K562 (cell line): ENCODE measurements around the gene TERB1. TPM values are rescaled to one million over a fixed set of nuclear protein-coding genes. Genes with fewer than 3 reads are reported as not detected.

Experiments used
- ATAC-seq: fragments of 200-7000 bp; cut with Tn5 transposase; 3 replicates; pipeline ENCODE4 v1.9.1; 2020; ENCODE audit warnings: moderate library complexity
- BruUV-seq: library from RNA; stranded (reverse); fragments of 400-500 nt; replicated peaks from 2 replicates; lab custom pipeline; 2021; lab: Mats Ljungman, UMichigan
- CTCF ChIA-PET: fragments of 300-600 bp; formaldehyde crosslinking; extraction: SDS; loops from one replicate; lab custom pipeline; 2021; ENCODE audit warnings: low intra/inter-chr PET ratio; lab: Yijun Ruan, JAX
- POLR2A ChIA-PET: fragments of 300-600, 350-650 bp; sonication (Branson Sonifier 250); formaldehyde crosslinking; extraction: SDS; loops from one replicate; lab custom pipeline; 2021; ENCODE audit warnings: antibody characterized with exemption, inconsistent platforms; lab: Yijun Ruan, JAX
- DNase-seq, 4 experiments: peaks; one replicate each; pipeline versions ENCODE4 v3.0.0 to v3.0.0-alpha.2; 2011 to 2018; ENCODE audit warnings: low spot score in 3 of 4, mixed read lengths in 3 of 4; ENCODE audit errors: extremely low read depth in 1 of 4
- FAIRE-seq: peaks from 2 replicates; lab custom pipeline; 2011; peaks lifted over from hg19 to GRCh38; lab: Jason Lieb, UNC
- H2AFZ ChIP-seq: 2 replicates; pipeline ENCODE4 v1.6.0; 2011; ENCODE audit warnings: low read depth, low read length, control low read depth, inconsistent platforms
- H3K27ac ChIP-seq: fragments of 200-600 bp; 3 replicates; pipeline ENCODE4 v1.8.0; 2011; ENCODE audit warnings: low read depth, mild to moderate bottlenecking, control low read depth, inconsistent platforms, low read length, moderate library complexity, mixed read lengths; ENCODE audit errors: extremely low read depth
- H3K27me3 ChIP-seq, 2 experiments: fragments of 300-600 bp in 1 of 2; 2 replicates in 1 of 2; 3 replicates in 1 of 2; pipeline versions ENCODE4 v1.6.0 to v1.8.0; 2011; ENCODE audit warnings: inconsistent platforms in 2 of 2, low read length in 2 of 2, mild to moderate bottlenecking in 1 of 2, mixed read lengths in 1 of 2, moderate library complexity in 1 of 2; ENCODE audit not compliant: control insufficient read depth in 2 of 2, insufficient read depth in 2 of 2
- H3K36me3 ChIP-seq: fragments of 300-600 bp; 3 replicates; pipeline ENCODE4 v1.8.0; 2011; ENCODE audit warnings: mild to moderate bottlenecking, low read length, inconsistent platforms; ENCODE audit not compliant: control insufficient read depth, insufficient read depth
- H3K4me1 ChIP-seq, 2 experiments: fragments of 200-600 bp in 1 of 2; replicated peaks in 1 of 2; 2 replicates in 1 of 2; 3 replicates in 1 of 2; pipeline versions ENCODE4 v1.5.1 to v1.8.0; 2011; ENCODE audit warnings: inconsistent platforms in 2 of 2, low read length in 2 of 2, mild to moderate bottlenecking in 1 of 2, mixed read lengths in 1 of 2, moderate library complexity in 1 of 2; ENCODE audit not compliant: control insufficient read depth in 2 of 2, insufficient read depth in 2 of 2
- H3K4me2 ChIP-seq: 2 replicates; pipeline ENCODE4 v1.6.1; 2011; ENCODE audit warnings: low read length, control low read depth, inconsistent platforms, mixed read lengths; ENCODE audit not compliant: insufficient read depth
- H3K4me3 ChIP-seq: fragments of 200-600 bp; sonication (generic), shearing (Covaris generic); 2 replicates; pipeline ENCODE4 v1.5.1; 2016; ENCODE audit warnings: control low read depth, inconsistent platforms
- H3K79me2 ChIP-seq: fragments of 200-600 bp; 3 replicates; pipeline ENCODE4 v1.8.0; 2011; ENCODE audit warnings: low read length, inconsistent platforms; ENCODE audit not compliant: control insufficient read depth, insufficient read depth
- H3K9ac ChIP-seq, 2 experiments: 2 replicates each; pipeline versions ENCODE4 v1.6.0 to v1.6.1; 2011; ENCODE audit warnings: low read depth in 2 of 2, low read length in 2 of 2, control low read depth in 1 of 2, inconsistent platforms in 1 of 2, mild to moderate bottlenecking in 1 of 2, mixed read lengths in 1 of 2; ENCODE audit not compliant: insufficient read depth in 1 of 2
- H3K9me1 ChIP-seq: one replicate; pipeline ENCODE4 v1.6.0; 2011; ENCODE audit warnings: inconsistent platforms, mild to moderate bottlenecking, low read length, moderate library complexity; ENCODE audit not compliant: control insufficient read depth, insufficient read depth
- H3K9me3 ChIP-seq: replicated peaks from 2 replicates; pipeline ENCODE4 v1.5.1; 2011; ENCODE audit warnings: low read depth, low read length, inconsistent platforms; ENCODE audit not compliant: control insufficient read depth, insufficient read depth
- H4K20me1 ChIP-seq: replicated peaks from 2 replicates; pipeline ENCODE4 v1.6.1; 2011; ENCODE audit warnings: low read length, inconsistent platforms, mixed read lengths; ENCODE audit not compliant: control insufficient read depth, insufficient read depth
- CC2D1A ChIP-seq: fragments of 450-650 bp; IDR thresholded peaks from 2 replicates; pipeline ENCODE4 v1.6.1; 2017; ENCODE audit warnings: mild to moderate bottlenecking
- ETV1 ChIP-seq: fragments of 450-650 bp; conservative IDR thresholded peaks from 2 replicates; pipeline ENCODE4 v1.6.1; 2016; ENCODE audit warnings: missing genetic modification characterization, control low read depth, low read depth, missing compliant biosample characterization
- POLR2AphosphoS2 ChIP-seq: IDR thresholded peaks from 2 replicates; pipeline ENCODE4 v1.6.1; 2012; ENCODE audit warnings: low read length, improper control_type of control experiment
- POLR3A ChIP-seq: IDR thresholded peaks from 2 replicates; pipeline ENCODE4 v1.6.1; 2011; ENCODE audit warnings: borderline replicate concordance, mild to moderate bottlenecking, moderate library complexity; ENCODE audit not compliant: insufficient read length, insufficient read depth; ENCODE audit errors: extremely low read depth
- WGBS: fragments of 100-300 bp; shearing (Covaris generic); methylation state at CpG from one replicate; pipeline ENCODE4 v1.1.6; 2016; ENCODE audit warnings: low coverage, mixed read lengths; ENCODE audit not compliant: insufficient coverage; ENCODE audit errors: missing lambda C conversion rate; 5-methylcytosine and 5-hydroxymethylcytosine counted together
- in situ Hi-C: fragments of 300-500 bp; cut with MboI; formaldehyde crosslinking; loops from 4 replicates; pipeline ENCODE4 v1.15.0; 2018; ENCODE audit warnings: inconsistent platforms, mixed read lengths
- intact Hi-C: fragments of 100-400 bp; cut with micrococcal nuclease; formaldehyde crosslinking; loops from 2 replicates; pipeline ENCODE4 v1.14.2; 2022
- polyA plus RNA-seq, 8 experiments: library from polyadenylated mRNA; depleted of rRNA in 4 of 8; stranded (reverse) in 5 of 8; unstranded in 3 of 8; fragments of >200 nt; fragmentation: Nextera tagmentation in 2 of 8; fragmentation: Illumina TruSeq in 1 of 8; extraction: Ambion mirVana in 2 of 8; extraction: Trizol in 1 of 8; gene quantifications; 2 replicates each; pipeline versions ENCODE4 v1.2.1 to v1.2.3, GENCODE V29; 2011 to 2014; ENCODE audit warnings: inconsistent platforms in 1 of 8, missing spikeins in 1 of 8
- total RNA-seq, 7 experiments: library from RNA; depleted of rRNA in 6 of 7; stranded (reverse); fragments of >200 nt in 6 of 7; fragmentation: Illumina TruSeq in 2 of 7; extraction: Trizol in 2 of 7; gene quantifications; 2 replicates each; pipeline versions ENCODE4 v1.2.1 to v1.2.3, GENCODE V29; 2011 to 2021; ENCODE audit warnings: low replicate concordance in 1 of 7
- TF ChIP-seq, protein P1 (sequence below): sonication (generic); formaldehyde crosslinking; IDR thresholded peaks from 2 replicates; pipeline ENCODE4 v1.8.1; 2023; ENCODE audit warnings: mild to moderate bottlenecking, missing genetic modification reagents, moderate library complexity

Gene TERB1
- total and polyA plus RNA-seq, 9 of the 15 experiments (the other 6 are each of a cell fraction or from before 2014, with no cell fraction given): not detected

GRCh38 chr16:66758086-66758485, 43.3 kb downstream of the TERB1 start (continued):
- TF ChIP-seq, protein P1, sequence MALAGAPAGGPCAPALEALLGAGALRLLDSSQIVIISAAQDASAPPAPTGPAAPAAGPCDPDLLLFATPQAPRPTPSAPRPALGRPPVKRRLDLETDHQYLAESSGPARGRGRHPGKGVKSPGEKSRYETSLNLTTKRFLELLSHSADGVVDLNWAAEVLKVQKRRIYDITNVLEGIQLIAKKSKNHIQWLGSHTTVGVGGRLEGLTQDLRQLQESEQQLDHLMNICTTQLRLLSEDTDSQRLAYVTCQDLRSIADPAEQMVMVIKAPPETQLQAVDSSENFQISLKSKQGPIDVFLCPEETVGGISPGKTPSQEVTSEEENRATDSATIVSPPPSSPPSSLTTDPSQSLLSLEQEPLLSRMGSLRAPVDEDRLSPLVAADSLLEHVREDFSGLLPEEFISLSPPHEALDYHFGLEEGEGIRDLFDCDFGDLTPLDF (CRISPR knock-in tag): no peak

GRCh38 chr16:66754819-66755218, 46.6 kb downstream of the TERB1 start:
- 18% methylated on average over 3 of the region's 3 CpGs for WGBS
- Histone ChIP-seq H3K9me3 (no peaks in the 10 kb centered on the region), H3K4me3 (no peak overlapping the region), H3K79me2 (peaks cover 16% of the 10 kb centered on the region), H3K27me3 (no peaks in the 10 kb centered on the region), H3K4me1 (peaks cover 8 to 15% of the 10 kb centered on the region in 2 experiments; a peak in 4 of 5 replicates), H3K27ac (no peak overlapping the region), H3K9me1 (no peaks in the 10 kb centered on the region), H4K20me1 (peaks cover 10% of the 10 kb centered on the region), H3K9ac (no peak overlapping the region), H3K36me3 (peaks cover 4% of the 10 kb centered on the region; the same call in 2 of the 3 replicates), H2AFZ (peak overlapping the region; percentile 11; the same call in 1 of the 2 replicates), H3K4me2 (no peak overlapping the region)
- FAIRE-seq (no peak), DNase-seq (no peak), ATAC-seq (no peak)
- POLR2A ChIA-PET: no interaction called here
- in situ Hi-C loops: no loop called here
- TF ChIP-seq POLR3A (no peak), CC2D1A (no peak), ETV1 (tag) (no peak), POLR2AphosphoS2 (no peak)
- intact Hi-C loops: no loop called here
- no TSS peak for BruUV-seq
- CTCF ChIA-PET: no interaction called here
